Stimulated activated CD8-positive, alpha-beta memory T cell treated with anti-CD3 and anti-CD28 coated beads, Interleukin-12 subunit alpha, Interleukin-12 subunit beta, amount 100 ng/mL, for 24 hours (primary cell): ENCODE measurements around the gene JSRP1.
"Not testable (repeated sequence)": the region's sequence is repeated elsewhere in the genome, so short reads cannot be mapped to it uniquely, and the experiment has no call there.

Experiments
- DNase-seq: peaks from one replicate; pipeline ENCODE4 v3.0.0-alpha.2; 2020; ENCODE audit errors: extremely low read depth

JSRP1 gene

DNA sequence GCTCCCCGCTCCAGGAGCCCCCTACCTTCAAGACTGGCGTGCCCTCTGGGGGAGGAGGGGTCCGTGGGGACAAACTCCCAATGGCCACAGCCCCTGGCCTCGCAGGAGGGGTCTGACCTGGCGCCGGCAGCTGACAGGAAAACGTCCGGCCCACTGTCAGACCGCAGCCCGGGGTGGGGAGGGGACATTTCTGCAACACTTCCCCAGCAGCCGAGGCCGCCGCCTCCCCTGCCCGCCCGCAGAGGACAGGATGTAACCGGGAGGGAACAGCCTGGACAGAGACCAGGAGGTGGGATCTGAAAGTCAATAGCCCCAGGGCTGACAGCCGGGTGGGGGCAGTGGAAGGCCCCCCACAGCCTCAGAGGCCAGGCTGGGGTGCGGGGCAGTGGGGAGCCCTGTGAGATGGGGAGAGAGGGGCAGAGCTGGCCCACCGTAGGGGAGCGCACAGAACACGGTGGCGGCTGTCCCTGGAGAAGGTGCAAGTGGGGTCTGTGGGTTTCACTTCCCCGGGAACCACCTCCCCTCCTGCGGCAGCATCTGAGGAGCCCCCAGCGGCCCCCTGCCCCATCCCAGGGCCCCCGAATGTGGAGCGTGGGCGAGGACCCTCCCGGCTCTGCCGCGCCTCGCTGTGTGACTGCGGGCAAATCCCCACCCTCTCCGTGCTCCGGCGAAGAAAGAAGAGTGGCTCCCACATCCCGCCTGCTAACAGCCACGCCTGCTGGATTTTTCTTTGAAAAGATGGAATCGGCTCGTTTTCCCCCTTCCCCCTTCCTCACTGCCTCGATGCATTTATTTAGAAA is 26.0 kb upstream of the JSRP1 start, which contains the start of gene PEAK3:
PEAK3 (minus strand) TSS at position 114 of the 800 bp plus-strand sequence. CDS start 1,244 bp downstream, outside the sequence.
- DNase-seq, result no peak

DNA sequence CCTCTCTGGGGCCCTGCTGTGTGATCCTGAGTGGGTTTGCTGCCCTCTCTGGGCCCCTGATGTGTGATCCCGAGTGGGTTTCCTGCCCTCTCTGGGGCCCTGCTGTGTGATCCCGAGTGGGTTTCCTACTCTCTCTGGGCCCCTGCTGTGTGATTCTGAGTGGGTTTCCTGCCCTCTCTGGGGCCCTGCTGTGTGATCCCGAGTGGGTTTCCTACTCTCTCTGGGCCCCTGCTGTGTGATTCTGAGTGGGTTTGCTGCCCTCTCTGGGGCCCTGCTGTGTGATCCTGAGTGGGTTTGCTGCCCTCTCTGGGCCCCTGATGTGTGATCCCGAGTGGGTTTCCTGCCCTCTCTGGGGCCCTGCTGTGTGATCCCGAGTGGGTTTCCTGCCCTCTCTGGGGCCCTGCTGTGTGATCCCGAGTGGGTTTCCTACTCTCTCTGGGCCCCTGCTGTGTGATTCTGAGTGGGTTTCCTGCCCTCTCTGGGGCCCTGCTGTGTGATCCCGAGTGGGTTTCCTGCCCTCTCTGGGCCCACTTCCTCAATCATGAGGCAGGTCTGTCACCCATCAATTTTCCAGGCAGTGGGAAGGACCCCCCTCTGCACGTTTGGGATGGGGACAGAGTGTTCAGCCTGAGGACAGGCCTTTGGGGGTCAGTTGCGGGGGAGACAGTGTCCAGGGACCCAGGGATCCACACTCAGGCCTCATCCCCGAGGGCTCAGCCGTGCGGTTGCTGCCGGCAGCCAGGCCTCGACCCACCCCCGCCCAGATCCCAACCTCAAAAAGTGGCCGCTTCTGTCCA is 25.2 kb upstream of the JSRP1 start:
- not testable (repeated sequence) for DNase-seq

GRCh38 chr19:2280633-2281264 is 24.5 kb upstream of the JSRP1 start:
- DNase-seq, result no peak

DNA sequence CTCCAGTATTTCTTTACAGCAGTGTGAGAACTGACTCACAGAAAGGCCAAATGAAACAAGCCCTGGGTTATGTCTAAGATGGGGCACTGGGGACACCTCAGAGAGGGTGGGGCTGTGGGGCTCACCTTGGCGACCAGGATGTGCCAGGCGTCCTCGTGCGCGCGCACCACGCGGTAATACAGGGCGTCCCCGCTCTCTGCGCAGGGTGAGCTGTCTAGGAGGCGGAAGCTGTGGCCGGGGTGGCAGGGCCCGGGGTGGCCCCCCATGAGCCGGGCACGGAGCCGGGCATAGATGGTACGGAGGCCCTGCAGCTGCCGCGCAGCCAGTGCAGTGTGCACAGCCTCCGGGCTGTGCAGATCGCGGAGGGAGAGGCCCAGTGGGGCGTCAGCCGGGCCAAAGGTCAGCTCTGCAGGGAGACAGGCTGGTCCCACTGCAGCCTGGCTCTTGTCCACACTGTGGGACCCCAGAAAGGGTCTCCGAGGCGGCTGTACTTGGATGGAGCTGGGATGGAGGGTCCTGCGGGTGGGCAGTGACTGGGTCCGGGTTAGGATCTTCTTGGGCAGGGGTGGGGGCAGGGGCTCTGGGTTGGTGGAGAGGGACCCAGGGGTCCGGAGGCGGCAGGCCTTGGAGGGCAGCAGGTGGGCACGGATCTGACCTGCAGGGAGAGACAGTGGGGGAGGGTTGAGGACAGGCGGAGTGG is 22.4 kb upstream of the JSRP1 start:
- no peak for DNase-seq

DNA sequence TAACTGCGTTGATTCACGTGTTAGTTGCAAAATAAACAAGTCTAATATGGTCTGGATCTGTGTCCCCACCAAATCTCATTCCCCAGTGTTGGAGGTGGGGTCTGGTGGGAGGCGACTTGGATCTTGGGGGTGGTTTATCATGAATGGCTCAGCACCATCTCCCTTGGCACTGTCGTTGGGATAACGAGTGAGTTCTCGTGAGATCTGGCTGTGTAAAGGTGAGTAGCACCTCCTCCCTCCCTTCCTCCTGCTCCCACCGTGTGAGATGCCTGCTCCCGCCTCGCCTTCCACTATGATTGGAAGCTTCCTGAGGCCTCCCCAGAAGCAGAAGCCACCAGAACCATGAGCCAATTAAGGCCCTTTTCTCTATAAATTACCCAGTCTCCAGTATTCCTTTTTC is 20.9 kb upstream of the JSRP1 start:
- DNase-seq, result no peak

DNA sequence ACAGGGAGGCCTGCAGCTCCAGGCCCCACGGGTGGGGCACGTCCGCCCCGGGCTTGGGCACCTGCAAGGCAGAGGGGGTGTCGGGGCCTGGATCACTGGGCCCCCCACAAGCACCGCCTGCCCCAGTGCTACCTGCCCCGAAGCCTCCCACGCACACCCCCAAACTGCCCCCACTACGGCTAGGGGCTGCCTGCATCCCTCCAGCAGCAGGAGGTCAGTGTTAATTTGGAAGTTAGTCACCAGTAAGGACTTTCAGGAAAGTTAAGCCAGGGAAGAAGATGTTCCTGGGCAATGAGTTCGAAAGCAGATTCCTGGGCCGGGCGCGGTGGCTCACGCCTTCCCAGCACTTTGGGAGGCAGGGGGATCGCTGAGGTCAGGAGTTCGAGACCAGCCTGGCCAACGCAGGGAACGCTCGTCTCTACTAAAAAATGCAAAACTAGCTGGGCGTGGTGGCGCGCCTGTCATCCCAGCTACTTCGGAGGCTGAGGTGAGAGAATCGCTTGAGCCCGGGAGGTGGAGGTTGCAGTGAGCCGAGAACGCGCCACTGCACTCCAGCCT is 20.3 kb upstream of the JSRP1 start:
- DNase-seq, result no peak

- no peak for DNase-seq
Measured at GRCh38 chr19:2275588-2276428, 19.6 kb upstream of the JSRP1 start.

DNA sequence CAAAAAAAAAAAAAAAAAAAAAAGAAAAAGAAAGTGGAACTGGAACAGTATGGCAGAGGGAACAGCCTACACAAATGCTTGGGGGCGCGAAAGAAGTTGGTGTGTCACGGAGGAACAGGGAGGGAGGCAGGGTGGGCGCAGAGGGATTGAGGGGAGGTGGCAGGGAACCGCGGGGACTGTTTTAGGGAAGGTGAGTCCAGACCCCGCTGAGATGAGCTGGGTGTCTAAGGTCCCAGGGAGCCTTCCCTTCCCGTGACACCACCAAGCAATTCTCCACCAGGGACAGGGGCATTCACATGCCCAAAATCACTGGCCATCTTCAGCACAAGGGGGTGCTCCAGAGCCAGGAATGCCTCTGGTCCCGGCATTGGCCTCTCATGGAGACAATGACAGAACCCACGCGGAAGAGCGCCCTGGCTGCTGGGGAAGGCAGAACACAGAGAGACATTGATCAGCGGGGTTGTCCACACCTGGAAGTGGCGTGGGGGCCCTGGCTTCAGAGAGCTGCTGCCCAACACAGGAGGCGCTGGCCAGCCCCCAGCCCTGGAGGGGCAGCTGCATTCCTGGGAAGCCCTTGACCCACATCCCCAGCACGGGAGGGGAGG is 18.8 kb upstream of the JSRP1 start:
- DNase-seq, result no peak

DNA sequence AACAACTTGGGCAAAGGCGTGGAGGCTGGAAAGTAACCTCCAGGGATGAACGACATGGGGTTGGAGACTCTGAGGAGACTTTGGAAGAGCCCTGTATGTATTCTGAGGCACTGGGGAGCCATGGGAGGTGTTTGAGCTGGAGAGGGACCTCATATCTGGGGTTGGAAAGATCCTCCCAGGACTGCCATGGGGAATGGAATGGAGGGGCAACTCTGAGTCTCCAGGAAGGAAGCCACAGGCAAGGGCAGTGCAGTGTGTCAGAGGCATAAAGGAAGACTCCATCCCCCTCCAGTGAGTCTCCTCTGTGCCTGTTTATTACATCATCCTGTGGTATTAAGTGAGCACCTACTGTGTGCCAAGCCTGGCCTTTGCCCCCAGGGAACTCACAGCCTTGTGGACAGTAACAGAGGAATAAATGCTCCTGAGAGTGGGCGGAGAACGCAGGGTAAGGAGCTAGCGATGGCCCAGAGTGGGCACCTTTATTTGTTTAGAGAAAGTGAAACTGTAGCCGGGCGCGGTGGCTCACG is 18.0 kb upstream of the JSRP1 start:
- no peak for DNase-seq

GRCh38 chr19:2273356-2274184 is 17.4 kb upstream of the JSRP1 start:
- DNase-seq, result peak; percentile 45

- DNase-seq, result no peak
Measured at GRCh38 chr19:2271234-2272103, 15.3 kb upstream of the JSRP1 start.

DNA sequence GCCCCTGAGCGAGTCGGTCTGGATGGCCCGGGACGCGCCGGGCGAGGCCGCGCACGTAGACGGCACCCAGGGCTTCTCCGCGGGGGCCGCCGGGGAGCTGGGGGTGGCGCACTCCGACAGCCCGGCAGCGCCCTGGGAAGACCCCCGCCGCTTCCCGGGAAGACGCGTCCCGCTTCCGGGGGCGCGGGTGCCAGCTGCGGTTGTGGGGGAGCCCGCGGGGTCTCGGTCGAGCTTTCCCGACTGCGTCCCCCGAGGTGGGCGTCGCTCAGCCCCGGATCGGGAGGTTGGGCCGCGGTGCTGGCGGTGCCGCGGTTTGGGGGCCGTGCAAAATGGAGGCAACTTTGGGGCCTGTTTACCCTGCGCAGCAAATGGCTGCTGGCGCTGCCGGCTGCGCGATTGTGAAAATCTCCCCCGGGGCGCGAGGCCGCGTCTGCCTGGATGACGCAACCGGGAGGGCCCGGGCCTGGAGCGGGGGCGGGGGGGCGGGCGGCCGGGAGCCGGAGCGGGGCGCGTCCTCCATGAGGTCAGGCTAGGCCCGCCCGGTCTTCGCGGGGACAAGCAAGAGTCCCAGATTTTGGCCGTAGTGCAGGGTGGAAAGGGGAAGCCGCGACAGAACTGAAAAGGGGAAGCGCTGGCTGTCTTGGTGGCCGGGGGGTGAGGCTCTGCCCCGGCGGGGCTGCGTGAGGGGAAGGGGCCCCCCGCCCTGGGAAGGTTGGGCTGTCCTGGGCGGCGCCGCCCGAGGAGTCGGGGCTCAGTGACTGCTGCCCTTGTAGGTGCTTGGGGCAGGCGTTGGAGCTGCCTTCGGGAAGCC is 14.4 kb upstream of the JSRP1 start:
- peak; percentile 51 for DNase-seq

- DNase-seq, result no peak
Measured at GRCh38 chr19:2270157-2270422, 13.9 kb upstream of the JSRP1 start.

DNA sequence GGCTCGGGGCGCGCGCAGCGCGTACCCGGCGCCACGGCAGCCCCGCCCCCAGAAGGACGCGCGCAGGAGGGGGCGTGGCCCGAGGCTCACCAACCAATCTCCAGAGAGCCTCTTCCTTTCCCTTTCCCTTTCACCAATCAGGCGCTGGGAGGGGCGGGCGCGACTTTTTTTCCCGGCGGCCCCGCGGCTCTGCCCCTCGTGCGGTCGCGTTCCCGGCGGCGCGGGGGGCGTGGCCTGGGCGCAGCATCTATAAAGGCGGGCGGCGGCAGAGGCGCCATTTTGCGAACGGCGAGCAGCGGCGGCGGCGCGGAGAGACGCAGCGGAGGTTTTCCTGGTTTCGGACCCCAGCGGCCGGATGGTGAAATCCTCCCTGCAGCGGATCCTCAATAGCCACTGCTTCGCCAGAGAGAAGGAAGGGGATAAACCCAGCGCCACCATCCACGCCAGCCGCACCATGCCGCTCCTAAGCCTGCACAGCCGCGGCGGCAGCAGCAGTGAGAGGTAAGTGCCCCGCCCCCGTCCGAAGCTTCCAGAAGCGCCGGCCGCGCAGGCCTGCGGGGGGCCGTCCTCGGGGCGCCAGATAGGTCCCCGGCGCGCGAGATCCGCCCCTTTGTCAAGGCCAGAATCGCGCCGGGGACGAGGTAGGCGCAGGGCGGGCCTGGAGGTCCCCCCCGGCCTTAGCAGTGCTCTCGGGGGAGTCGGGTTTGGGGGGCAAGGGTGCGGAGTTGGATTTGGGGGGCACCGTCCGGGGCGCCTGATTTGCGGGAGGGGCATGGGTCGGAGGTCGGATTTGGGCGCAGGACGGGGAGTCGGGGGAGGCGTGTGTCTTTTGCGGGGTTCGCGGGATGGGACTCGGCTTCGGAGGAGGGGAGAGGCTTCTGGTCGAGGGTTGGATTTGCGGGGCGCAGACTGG is 13.3 kb upstream of the JSRP1 start:
- peak; percentile 96 for DNase-seq

DNA sequence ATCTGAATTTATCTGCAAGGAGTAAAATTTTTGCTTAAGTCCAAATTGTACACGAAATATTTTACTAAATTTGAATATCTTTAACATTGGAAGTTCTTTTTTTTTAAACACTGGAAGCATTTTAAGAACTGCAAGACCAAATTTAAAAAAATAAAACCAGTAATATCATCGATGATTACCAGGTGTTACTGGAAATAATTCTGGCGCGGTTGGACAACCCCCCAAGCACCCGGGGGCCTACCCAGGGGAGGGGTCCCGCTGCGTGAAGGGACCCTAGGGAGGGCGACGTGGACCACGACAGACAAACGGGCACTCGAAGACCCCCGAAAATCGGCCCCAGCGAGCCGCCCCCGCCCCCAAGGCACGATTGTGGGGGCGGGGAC is 12.6 kb upstream of the JSRP1 start:
- DNase-seq, result no peak

GRCh38 chr19:2268480-2268830 is 12.2 kb upstream of the JSRP1 start:
- no peak for DNase-seq
